ENCODE results near the gene SYNRG.
A peak's percentile ranks its signal among the peaks of the same experiment; 100 is the strongest.

The SYNRG gene

GRCh38 chr17:37609170-37610040, at the start of gene SYNRG:
TSS of gene SYNRG (minus strand) at chr17:37609418. CDS start at chr17:37609355, 63 bp downstream.
- Histone ChIP-seq H3K79me2 (ENCODE audit: insufficient read depth, low read depth) (peaks cover 35% of the 10 kb centered on the region; the same call in 1 of the 2 replicates), H3K36me3 (ENCODE audit: insufficient read depth) (no peaks in the 10 kb centered on the region), H3K27ac (peak within 1 kb of the TSS; percentile 86), H4K20me1 (ENCODE audit: insufficient read depth) (peaks cover 3% of the 10 kb centered on the region; the same call in 1 of the 2 replicates), H3K27me3 (ENCODE audit: insufficient read depth, low read depth) (no peaks in the 10 kb centered on the region), H3K4me2 (peak within 1 kb of the TSS; percentile 83), H3K4me1 (ENCODE audit: low read depth, poor library complexity, severe bottlenecking) (peaks cover 43% of the 10 kb centered on the region), H2AFZ (ENCODE audit: low read depth) (peak within 1 kb of the TSS; percentile 80), H3K4me3 (IDR thresholded peaks at IDR 0.05; ENCODE audit: insufficient read depth, low read depth, low read length) (no peak within 1 kb of the TSS), H3K9ac (peak within 1 kb of the TSS; percentile 81)
- TF ChIP-seq, protein P1, sequence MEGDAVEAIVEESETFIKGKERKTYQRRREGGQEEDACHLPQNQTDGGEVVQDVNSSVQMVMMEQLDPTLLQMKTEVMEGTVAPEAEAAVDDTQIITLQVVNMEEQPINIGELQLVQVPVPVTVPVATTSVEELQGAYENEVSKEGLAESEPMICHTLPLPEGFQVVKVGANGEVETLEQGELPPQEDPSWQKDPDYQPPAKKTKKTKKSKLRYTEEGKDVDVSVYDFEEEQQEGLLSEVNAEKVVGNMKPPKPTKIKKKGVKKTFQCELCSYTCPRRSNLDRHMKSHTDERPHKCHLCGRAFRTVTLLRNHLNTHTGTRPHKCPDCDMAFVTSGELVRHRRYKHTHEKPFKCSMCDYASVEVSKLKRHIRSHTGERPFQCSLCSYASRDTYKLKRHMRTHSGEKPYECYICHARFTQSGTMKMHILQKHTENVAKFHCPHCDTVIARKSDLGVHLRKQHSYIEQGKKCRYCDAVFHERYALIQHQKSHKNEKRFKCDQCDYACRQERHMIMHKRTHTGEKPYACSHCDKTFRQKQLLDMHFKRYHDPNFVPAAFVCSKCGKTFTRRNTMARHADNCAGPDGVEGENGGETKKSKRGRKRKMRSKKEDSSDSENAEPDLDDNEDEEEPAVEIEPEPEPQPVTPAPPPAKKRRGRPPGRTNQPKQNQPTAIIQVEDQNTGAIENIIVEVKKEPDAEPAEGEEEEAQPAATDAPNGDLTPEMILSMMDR (conservative IDR thresholded peaks at IDR 0.05; ENCODE audit: low read depth, low read length), result no peak

GRCh38 chr17:37657202-37657601, 48.0 kb upstream of the SYNRG start:
- Histone ChIP-seq H3K9ac (no peak overlapping the region), H3K79me2 (ENCODE audit: insufficient read depth, low read depth) (no peaks in the 10 kb centered on the region), H3K27me3 (ENCODE audit: insufficient read depth, low read depth) (no peaks in the 10 kb centered on the region), H3K36me3 (ENCODE audit: insufficient read depth) (no peaks in the 10 kb centered on the region), H2AFZ (ENCODE audit: low read depth) (no peak overlapping the region), H4K20me1 (ENCODE audit: insufficient read depth) (no peaks in the 10 kb centered on the region), H3K4me1 (ENCODE audit: low read depth, poor library complexity, severe bottlenecking) (no peaks in the 10 kb centered on the region), H3K4me3 (IDR thresholded peaks at IDR 0.05; ENCODE audit: insufficient read depth, low read depth, low read length) (no peak overlapping the region), H3K27ac (no peak overlapping the region), H3K4me2 (no peak overlapping the region)
- TF ChIP-seq, protein P1 (conservative IDR thresholded peaks at IDR 0.05; ENCODE audit: low read depth, low read length), result no peak

- Histone ChIP-seq H3K79me2 (ENCODE audit: insufficient read depth, low read depth) (no peaks in the 10 kb centered on the region), H3K4me3 (IDR thresholded peaks at IDR 0.05; ENCODE audit: insufficient read depth, low read depth, low read length) (no peak overlapping the region), H3K27me3 (ENCODE audit: insufficient read depth, low read depth) (no peaks in the 10 kb centered on the region), H3K36me3 (ENCODE audit: insufficient read depth) (no peaks in the 10 kb centered on the region), H2AFZ (ENCODE audit: low read depth) (no peak overlapping the region), H3K4me1 (ENCODE audit: low read depth, poor library complexity, severe bottlenecking) (no peaks in the 10 kb centered on the region), H4K20me1 (ENCODE audit: insufficient read depth) (no peaks in the 10 kb centered on the region), H3K9ac (no peak overlapping the region), H3K4me2 (no peak overlapping the region), H3K27ac (no peak overlapping the region)
- TF ChIP-seq, protein P1 (conservative IDR thresholded peaks at IDR 0.05; ENCODE audit: low read depth, low read length), result no peak
Measured at GRCh38 chr17:37651849-37652248, 42.6 kb upstream of the SYNRG start.

- no peak overlapping the region for H3K4me2 ChIP-seq
- no peak overlapping the region for H3K9ac ChIP-seq
- TF ChIP-seq, protein P1 (conservative IDR thresholded peaks at IDR 0.05; ENCODE audit: low read depth, low read length), result peak; percentile 65
- no peak overlapping the region for H2AFZ ChIP-seq (ENCODE audit: low read depth)
- H3K4me3 ChIP-seq (IDR thresholded peaks at IDR 0.05; ENCODE audit: insufficient read depth, low read depth, low read length), result no peak overlapping the region
- H3K36me3 ChIP-seq (ENCODE audit: insufficient read depth), result no peaks in the 10 kb centered on the region
- no peaks in the 10 kb centered on the region for H3K27me3 ChIP-seq (ENCODE audit: insufficient read depth, low read depth)
- H3K79me2 ChIP-seq (ENCODE audit: insufficient read depth, low read depth), result no peaks in the 10 kb centered on the region
- no peaks in the 10 kb centered on the region for H3K4me1 ChIP-seq (ENCODE audit: low read depth, poor library complexity, severe bottlenecking)
- H3K27ac ChIP-seq, result no peak overlapping the region
- no peaks in the 10 kb centered on the region for H4K20me1 ChIP-seq (ENCODE audit: insufficient read depth)
Measured at GRCh38 chr17:37650419-37651003, 41.3 kb upstream of the SYNRG start.

Data from KMS-11 (cell line).